LNCAP (cell line): ENCODE data around the gene DUSP2.

Experiments
- TF ChIP-seq, protein P1 (sequence below): fragments of 450-650 bp; IDR thresholded peaks from 2 replicates; pipeline ENCODE4 v1.5.1; 2017; ENCODE audit warnings: mild to moderate bottlenecking

The DUSP2 gene

DNA sequence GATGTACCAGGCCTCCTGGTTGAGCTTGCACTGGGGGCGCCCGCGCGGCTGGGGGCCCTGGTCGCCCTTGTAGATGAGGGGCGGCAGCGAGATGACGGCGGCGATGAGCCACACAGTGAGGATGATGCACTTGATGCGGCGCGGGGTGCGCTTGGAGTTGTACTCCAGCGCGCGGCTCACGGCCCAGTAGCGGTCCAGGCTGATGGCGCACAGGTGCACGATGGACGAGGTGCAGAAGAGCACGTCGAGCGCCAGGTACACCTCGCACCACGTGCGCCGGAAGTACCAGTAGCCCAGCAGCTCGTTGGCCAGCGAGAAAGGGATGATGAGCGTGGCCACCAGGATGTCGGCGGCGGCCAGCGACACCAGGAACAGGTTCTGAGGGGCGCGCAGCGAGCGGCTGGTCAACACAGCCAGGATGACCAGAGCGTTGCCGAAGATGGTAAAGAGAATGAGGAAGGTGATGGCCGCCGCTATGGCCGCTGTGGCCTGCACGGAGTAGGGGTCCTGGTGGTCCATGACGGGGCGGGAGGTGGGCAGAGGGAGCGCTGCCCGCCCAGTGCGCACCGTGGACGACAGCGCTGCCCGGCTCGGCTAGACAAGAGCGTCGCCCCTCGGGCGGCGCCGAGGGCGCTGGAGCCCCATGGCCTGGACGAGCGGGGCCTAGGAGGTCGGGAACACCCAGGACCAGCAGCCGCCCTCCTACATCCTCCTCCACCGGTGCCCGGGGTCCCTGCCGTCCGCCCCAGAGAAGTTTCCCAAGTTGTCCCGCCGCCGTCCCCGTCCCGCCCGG is 29.4 kb downstream of the DUSP2 start:
- TF ChIP-seq, protein P1, sequence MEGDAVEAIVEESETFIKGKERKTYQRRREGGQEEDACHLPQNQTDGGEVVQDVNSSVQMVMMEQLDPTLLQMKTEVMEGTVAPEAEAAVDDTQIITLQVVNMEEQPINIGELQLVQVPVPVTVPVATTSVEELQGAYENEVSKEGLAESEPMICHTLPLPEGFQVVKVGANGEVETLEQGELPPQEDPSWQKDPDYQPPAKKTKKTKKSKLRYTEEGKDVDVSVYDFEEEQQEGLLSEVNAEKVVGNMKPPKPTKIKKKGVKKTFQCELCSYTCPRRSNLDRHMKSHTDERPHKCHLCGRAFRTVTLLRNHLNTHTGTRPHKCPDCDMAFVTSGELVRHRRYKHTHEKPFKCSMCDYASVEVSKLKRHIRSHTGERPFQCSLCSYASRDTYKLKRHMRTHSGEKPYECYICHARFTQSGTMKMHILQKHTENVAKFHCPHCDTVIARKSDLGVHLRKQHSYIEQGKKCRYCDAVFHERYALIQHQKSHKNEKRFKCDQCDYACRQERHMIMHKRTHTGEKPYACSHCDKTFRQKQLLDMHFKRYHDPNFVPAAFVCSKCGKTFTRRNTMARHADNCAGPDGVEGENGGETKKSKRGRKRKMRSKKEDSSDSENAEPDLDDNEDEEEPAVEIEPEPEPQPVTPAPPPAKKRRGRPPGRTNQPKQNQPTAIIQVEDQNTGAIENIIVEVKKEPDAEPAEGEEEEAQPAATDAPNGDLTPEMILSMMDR: no peak

DNA sequence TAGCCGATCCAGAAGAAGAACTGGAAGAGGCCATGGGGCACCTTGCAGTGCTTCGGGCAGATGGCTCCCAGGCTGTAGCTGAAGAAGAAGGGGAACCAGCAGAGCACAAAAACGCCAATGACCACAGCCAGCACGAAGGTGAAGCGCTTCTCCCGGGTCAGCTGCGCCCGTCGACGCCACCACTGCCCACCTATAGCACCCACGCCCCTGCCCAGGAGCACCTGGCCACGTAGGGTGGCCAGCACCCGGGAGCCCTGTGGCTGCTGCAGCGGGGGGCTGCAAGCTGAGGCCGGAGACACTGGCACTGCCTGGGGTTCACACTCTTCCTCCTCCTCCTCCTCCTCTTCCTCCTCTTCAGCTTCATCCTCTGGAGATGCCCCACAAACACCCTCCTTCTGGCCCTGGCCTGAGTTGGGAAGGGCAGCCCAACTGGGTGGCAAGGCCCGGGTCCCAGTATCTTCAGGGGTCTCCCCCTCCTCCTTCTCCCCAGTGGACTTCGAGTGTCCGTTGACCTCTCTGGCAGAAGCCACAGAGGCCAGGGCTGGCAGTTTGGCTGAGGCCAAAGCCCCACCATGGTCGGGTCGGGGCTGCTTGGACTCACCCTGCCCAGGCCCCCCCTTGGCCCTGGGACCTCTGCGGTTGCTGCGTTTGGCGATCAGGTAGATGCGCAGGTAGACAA is 30.2 kb downstream of the DUSP2 start:
- TF ChIP-seq, protein P1: no peak

- TF ChIP-seq, protein P1: no peak
Measured at GRCh38 chr2:96114546-96114902, 30.7 kb downstream of the DUSP2 start.

- TF ChIP-seq, protein P1: no peak
Measured at GRCh38 chr2:96113951-96114350, 31.3 kb downstream of the DUSP2 start.

DNA sequence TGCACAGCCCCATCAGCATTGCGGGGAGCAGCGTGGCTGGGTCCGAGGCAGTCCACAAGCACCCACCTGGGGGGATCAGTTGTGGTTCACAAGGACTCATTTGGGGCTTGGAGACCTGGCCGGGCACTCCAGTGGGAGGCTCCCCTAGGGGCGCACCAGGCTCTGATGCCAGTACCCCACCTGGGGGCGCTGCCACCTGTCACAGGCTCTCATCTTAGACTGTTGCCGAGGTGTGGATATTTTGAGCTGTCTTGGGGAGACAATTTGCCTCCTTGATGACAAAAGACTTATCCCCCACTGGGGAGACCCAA is 31.9 kb downstream of the DUSP2 start:
- TF ChIP-seq, protein P1: no peak

DNA sequence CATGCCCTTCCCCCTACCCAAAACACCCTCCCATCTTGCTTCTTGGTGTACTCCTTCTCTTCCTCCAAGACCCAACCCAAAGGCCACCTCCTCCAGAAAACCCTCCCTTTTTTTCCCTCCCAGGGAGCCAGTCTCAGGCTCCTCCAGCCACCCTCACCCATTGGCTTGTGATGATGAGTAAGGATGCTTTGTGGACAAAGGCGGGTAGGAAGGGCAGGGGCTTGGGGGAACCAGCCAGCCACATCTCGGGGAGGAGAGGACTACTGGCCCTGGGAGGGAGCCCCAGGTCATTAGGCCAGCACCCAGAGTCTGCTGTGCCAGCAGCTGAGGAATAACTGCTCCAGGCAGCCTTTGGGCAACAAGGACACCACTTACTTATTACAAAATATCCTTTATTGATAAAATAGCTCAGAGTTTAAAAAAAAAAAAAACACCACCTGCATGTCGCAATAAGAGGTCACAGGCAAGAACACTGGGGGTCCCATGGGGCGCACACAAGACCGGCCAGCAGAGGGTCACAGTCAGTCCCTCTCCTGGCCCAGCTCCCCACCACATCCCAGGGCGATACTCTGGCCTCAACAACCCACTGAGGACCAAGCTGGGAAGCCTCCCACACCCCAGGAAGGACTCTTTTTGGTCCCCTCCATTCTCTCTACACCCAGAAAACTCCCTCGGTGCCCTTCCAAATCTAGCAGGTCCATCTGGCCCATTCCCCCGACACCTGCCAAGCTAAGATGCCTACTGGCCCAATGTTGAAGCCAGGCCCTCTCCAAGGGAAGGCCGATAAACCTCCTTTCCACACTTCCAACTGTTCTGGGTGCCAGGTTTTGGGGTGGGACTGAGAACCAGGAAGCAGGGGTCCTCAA is 32.5 kb downstream of the DUSP2 start:
- TF ChIP-seq, protein P1: no peak

DNA sequence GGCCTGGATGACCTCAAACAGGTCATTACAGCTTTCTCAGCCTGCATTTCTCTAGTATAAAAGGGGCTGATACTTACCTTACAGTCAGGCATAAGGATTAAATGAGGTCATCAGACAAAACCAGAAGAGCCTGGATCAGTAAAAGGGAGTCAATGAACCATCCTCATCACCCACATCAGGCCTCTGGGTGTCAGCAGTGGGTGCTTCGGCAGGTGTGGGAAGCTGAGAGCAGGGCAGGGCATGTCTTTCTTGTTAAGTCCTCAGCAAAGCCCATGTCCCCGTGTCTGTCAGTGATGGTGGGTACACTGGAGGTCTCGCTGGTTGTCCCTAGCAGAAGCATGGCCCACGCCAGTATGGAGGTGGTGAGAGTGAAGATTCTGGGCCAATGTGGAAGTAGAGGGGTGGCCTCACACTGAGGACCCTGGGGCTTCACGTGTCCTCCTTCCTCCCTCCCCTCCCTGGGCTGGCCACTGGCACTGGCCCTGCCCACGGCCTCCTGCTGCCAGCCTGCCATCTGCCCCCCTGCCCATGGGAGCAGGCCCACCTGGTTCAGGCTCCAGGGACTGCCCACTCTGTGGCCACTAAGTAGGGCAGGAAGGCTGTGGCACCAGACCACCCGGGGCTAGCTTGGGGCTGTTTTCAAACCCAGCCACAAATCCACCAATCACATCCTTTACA is 33.3 kb downstream of the DUSP2 start:
- TF ChIP-seq, protein P1: no peak
